HG02852 (cell line): ENCODE results near the gene PHACTR3.
"Not testable (repeated sequence)": the region's sequence is repeated elsewhere in the genome, so short reads cannot be mapped to it uniquely, and the experiment has no call there.

Experiments
- ATAC-seq: cut with Tn5 transposase; IDR thresholded peaks from one replicate; pipeline ENCODE4 v1.9.1; 2021; ENCODE audit warnings: mild to moderate bottlenecking, moderate library complexity; ENCODE audit not compliant: unreplicated experiment

PHACTR3 gene

DNA sequence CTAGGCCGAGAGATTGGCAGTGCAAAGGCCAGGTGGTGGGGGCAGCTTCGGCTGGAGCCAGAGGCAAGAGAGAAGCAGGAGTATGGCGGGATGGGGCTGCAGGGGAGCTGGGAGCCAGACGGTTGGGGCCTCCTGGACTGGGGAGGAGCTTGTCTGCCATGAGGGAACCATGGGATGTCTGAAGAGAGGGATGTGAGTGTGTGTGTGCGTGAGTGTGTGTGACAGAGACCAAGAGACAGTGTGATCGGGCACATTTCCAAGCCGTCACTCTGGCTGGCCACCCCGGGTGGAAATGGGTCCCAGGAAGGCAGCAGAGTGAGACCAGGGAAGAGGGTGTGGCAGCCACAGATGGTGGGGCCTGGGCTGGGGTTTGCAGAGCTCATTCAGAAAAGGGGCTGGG is 13.8 kb downstream of the PHACTR3 start:
- no peak for ATAC-seq

DNA sequence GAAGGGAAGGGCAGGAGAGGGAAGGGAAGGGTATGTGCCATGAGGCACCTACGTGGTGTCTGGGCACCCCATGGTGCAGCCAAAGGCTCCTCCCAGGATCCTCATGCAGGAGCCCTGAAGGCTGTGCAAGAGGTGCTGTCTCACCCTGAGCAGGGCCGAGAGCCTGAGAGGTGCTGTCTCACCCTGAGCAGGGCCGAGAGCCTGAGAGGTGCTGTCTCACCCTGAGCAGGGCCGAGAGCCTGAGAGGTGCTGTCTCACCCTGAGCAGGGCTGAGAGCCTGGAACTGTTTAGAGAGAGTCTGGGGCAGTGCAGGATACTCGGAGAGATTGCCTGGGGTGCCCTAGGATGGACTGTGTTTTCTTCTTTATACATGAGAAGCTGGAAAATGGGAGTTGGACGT is 14.2 kb downstream of the PHACTR3 start:
- ATAC-seq = not testable (repeated sequence)

DNA sequence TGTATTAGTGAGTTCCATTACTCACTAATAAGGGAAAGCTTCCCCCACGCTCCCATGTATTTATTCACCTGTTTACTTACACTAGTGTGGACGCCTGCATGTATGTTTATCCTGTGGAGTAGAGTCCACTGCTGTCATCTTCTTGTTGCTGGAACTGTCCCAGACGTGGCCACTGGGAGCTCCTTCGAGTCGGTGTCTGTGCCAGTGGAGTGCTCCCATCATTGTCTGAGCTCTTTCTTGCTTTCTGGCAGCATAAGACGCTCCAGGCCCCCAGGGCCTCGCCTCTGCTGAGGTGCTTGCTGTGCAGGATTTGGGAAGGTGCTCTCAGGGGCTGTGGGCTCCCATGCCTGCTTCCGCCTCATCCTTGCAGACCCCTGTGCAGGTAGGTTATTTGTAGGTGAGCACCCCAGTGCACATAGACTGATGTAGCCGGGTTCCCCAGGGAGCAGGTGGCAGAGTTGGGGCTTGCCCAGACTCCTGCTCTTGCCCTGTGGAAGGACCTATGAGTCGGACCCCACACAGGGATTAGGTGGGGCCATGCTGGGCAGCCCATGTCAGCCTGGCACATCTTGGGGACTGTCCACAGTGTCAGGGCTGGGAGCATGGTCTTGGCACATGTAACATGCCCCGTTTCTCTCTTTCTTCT is 16.6 kb downstream of the PHACTR3 start:
- ATAC-seq = no peak

DNA sequence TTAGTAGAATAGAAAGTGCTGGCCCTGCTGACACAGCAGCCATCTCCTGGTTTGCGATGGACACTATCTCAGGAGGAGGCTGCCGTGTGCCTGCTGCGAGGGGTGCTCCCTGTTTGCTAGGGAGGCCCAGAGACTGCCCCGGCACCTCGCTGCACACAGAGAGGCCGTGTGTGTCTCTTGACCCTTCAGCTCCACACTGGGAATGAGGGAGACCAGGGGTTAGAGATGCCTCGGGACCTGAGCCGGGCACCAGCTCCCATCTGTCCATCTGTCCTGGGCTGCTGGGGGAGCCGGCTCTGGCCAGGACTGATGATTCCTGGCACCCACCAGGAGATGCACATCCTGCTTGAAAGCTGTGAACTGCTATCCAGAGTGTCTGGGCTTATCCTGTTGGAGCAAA is 18.2 kb downstream of the PHACTR3 start:
- no peak for ATAC-seq

DNA sequence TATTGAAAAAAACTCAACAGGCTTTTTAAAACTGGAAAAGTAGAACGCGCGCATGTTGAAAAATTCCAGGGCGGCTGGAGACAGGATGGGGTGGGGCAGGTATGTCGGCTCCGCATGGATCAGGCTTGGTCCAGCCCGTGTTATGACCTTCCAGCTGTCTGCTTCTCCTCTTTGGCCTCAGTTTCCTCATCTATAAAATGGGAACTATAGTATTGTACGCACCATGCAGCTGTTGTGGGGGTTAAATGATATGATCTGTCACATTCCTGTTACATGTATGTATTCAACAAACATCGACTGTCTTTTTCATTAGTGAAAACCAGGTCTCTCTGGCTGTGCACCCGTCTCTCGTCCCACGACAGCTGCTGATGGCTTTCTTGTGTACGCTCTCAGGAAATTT is 18.8 kb downstream of the PHACTR3 start:
- ATAC-seq = no peak

DNA sequence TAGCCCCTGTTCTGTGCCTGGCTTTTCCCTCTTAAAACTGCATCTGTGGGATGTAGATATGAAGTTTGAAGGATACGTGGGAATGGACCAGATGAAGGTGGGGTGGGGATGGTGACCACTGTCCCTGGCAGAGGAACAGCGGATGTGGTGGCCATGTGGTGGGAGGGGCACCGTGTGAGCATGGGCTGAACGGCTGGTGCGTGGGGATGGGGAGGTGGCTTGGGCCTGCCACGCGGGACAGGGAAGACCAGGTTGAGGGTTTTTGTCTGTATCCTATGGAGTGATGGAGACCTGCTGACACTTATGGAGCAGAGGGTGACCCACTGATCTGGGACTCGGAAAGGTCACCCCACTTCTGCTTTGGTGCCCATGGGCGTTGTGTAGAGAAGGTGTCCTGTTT is 19.2 kb downstream of the PHACTR3 start:
- no peak for ATAC-seq

DNA sequence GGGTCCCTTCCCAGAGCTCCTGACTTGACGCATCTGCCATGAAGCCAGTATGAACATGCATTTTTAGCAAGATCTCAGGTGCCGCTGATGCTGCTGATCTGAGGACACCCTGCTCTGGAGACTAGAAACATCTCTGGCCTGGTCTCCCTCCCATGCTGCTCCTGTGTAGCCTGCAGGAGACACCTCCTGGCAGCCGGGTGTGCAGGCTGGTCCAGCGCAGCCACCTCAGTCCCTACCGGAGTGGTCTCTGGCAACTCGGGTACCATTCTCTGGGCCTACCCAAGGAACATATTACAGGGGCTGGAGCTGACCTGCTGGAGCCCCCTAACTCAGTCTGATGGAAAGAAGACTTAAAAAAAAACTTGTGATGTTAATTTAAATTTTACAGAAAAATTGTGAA is 20.1 kb downstream of the PHACTR3 start:
- ATAC-seq = no peak

DNA sequence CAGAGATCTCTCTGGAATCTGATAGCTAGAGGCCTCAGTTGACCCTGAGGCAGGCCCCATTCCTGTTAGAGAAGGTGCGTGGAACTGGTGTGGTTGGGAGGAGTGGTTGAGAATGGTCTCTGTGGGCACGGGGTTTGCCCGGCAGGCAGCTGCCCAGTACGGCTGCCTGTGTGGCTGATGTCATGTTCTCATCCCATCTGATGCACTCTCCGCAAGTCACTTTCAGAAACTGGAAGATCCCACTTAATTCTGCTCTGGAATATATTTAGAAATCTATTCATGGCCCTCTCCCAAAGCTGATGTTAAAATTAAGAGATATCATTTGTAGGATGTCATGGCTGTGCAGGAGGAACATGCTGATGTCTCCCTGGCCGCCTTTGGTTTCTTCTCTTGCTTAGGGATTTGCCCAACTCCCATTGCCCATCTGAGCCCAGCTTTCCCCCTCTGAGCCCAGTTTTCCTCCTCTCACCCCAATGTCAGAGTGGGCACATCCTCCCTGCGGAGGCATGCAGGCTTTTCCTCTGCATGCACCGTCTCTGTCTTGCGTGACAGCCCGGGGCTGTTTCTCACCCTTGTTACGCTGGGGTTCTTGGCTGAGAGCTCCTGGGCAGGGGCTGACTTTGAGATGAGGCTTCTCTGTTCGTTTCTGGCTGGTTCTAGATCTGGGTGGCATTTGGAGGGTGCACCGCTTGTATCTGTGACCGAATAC is 21.0 kb downstream of the PHACTR3 start:
- ATAC-seq = no peak

DNA sequence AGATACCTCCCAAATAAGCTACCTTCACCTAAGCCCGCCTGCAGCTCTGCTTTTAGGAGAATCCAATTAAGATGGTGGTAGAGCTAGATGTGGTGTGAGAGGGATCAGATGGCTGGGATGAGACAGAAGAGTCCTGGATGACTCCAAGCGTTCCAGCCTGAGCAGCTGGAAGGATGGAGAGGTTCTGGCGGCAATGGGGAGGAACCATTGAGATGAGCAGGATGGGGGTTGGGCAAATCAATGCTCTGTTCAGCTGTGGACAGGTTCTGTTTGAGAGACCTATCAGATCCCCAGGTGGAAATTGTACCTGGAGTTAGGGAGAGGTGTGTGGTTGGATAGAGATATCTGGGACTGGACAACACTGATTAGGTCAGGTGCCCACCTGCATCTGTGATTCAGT is 23.0 kb downstream of the PHACTR3 start:
- ATAC-seq = no peak

DNA sequence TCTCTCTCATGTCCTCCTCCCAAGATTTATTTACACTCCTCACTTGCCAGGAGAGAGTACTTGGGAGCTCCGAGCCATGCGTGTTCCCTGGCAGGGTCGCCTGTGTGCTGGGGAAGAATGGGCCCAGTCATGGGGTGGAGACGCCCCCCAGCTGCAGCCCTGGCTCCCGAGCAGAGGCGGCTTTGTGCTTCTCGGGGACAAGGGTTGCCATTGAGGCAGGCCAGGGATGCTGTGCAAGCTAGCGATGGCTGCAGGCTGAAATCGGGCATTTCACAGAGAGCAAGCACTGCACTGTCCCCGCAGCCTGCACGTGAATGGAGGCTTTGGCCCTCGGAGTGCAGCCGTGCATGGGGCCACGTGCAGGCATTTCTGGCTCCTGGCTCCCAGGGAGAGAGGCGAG is 23.8 kb downstream of the PHACTR3 start:
- ATAC-seq = no peak

DNA sequence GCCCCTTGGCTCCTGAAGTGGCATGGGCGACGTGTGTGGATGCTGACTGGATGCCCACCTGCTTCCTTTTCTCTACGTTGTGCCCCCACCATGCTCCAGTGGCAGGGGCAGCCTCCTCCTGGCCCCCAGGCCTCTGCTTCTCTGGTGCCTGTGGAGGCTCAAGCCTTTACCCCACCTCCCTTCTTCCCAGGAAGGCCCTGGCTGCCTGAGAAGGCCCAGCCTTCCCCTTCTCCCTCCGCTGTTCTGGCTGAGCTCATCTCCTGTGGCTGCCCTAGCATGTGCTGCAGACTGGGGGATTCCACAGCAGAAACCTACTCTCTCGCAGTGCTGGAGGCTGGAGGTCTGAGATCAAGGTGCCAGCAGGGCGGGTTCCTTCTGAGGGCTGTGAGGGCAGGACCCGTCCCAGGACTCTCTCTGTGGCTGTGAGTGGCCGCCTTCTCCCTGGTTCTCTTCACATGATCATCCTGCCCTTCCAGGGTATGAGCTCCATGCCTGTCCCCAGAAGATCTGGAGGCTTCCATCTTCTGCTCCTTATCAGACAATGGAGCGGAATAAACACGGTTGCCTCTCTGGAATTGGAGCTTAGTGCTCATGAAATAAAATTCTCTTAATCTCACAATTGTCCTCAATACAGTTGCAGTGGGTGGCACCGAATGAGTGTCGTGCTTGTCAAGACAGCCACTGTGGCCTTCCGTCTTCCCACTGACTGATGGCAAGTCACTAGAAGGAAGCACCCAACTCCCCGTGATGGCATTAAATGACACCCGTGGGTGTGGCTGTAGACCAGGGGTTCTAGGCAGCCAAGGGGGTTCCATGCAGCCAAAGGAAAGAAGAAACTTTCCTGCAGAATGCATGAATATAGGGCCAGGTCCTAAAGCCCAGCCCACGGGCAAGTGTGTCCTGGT is 25.1 kb downstream of the PHACTR3 start:
- ATAC-seq = no peak

DNA sequence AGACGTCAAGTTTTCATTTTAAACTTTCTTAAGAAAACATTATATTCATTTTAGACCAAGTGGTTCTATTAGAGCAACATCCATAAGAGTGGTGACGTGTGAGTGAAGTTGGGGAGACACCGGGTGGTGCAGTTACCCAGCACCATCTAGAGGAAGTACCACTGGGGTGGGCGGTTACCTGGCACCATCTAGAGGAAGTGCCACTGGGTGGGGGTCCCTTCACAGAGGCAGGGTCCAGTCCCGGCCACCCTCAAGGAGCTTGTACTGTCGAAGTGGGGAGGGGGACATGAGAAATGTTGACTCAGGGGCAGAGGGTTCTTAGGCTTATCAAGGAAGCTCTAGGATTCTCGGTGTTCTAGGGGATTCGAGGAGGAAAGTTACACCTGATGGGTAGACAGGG is 26.2 kb downstream of the PHACTR3 start:
- no peak for ATAC-seq

DNA sequence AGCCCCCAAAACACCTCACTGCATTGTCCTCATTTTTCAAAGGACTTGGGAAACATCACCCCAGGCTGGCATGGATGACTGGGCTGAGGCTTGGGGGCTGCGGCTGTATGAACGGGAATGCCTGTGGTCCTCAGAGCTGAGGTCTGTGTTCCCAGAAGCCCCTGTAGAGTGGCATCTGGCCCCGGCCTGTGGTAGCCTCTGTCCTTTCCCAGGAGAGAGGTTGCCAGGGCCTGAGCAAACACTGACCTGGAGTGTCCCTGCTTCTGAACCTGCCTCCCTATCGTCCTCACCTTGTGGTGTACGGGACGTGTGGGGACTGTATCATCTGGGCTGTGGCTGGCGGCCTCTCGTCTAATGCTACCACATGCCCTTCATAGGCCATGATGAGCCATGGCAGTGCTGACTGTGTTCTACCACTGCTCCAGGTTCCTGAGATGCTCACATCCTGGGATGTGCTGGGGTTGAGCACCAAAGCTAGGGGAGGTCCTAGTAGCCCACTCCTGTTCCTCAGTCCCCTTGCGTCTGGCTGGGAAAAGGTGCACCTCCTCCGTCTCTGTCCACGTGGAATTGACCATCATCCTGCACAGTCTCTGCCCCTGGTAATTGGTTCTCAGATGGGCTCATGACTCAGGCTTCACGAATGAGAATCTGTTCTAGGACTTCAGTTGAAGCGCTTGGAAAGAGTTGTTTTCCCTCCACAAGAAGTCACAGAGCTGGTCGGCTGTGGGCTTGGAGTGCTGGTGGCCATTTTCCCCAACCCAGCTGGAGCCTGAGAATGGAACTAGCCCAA is 27.6 kb downstream of the PHACTR3 start:
- no peak for ATAC-seq

DNA sequence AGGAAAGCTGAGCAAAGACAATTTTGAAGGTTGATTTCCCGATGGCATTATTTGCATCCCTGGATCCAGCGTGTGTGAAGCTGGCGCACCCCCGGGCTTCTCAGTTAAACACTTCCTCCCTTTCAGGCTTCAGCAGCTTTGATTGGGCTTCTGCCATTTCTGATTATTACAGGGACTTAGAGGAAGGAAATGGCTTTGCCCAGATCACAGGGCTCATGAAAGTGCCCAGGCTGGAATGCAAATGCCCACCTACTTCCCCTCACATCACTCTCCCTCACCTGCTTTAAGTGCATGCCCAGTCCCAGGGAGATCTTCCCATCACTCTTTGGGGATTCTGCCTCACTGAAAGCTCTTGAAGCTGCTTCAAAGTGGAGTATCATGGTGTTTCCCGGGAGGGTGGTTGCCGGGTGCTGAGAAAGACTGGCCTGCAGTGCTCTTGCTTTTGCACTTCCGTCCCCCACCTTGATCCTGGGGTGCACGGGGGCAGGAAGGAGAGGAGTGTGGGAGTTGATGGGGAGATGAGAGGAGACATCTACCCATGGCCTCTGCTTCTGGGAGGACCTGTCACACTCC is 28.3 kb downstream of the PHACTR3 start:
- no peak for ATAC-seq

DNA sequence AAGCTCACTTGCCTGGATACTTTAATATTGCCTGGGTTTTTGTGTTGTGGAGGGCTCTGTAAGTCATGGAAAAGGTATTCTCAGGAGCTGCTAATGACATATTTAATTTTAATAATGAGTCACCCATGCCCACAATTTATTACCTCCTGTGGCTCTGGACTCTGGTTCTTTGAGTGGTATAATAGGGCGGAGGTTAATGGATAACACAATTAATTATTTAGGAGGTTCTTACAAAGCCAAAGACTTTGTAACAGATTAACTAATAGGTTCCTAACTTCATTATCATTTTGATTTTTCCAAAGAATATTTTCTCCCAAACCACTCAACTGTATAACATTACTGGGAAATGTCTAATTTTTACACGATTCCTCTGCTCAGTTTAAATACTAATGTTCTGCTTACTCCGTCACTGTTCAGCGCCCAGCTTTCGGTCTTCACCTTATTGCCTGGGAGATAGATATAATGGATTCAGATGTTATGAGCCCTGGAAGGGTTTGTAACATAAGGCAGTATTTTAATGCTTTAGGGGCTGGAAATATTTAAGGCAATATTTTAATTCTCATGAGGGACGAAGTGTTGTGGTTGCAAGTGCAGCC is 29.4 kb downstream of the PHACTR3 start:
- no peak for ATAC-seq

DNA sequence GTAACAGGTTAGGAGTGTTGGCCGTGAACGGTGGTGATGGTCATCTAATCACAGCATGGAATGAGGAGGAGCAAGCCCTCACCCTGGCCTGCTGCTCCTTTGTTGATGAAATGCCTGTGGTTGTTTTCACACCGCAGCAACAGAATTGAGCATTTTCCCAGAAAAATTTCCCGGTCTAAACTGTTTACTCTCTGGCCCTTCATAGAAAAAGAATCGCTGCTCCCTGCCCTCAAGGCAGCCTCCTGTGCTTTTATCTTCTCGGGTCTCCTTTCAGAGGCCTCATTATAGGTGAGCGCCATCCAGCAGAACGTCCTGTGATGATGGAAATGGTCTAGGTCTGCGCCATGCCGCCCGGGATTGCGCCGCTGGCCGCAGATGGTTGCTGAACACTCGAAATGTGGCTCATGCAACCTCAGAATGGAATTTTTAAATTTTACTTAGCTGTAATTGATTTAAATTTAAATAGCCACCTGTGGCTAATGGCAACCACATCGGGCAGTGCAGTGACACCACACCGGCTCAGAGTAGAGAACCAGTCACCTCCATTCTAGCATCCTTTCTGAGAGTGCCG is 30.2 kb downstream of the PHACTR3 start:
- ATAC-seq = no peak

DNA sequence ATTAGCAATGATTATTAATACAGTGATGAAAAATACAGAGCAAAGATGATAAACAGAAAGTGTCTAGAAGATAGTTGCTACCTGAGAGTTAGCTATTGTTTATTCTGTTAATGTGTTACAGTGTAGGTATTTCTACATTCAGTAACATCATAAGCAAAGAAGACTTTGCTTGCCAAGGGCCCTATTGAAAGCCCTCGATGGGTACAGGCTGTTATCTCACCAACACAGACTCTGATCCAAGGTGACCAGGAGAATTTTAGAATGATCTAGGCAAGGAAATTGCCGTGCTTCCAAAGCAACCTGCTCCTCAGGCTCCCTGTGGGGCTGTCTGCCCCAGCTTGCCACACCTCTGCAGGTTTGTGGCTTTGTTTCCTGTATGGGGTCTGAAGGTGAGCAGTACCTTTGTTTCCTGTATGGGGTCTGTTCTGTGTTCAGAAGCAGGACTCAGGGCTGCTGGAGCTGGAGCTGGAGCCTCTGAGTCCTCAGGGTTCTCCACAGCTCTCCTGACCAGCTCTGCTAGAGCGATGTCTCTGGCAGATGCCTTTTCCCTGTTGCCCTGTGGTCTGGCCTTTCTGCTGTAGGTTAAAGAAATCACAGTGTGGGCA is 32.5 kb downstream of the PHACTR3 start:
- ATAC-seq = no peak

DNA sequence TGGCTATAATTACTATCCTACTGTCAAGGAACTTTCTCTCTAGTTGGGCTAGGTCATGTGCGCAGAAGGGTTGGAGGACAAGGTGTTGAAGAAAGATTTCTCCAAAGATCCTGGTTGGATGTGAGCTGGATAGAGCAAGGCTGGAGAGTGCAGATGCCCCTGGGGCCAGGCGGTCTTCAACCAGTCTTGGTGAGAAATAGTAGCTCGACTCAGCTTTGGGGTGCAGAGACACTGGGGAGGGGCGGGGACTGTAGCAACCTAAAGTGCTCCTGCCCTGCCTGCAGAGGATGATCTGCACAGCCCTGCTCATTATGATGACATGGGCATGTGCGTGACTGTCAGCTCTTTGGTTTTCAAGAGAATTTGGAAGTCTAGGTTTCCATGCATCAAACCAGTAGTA is 35.9 kb downstream of the PHACTR3 start:
- no peak for ATAC-seq

DNA sequence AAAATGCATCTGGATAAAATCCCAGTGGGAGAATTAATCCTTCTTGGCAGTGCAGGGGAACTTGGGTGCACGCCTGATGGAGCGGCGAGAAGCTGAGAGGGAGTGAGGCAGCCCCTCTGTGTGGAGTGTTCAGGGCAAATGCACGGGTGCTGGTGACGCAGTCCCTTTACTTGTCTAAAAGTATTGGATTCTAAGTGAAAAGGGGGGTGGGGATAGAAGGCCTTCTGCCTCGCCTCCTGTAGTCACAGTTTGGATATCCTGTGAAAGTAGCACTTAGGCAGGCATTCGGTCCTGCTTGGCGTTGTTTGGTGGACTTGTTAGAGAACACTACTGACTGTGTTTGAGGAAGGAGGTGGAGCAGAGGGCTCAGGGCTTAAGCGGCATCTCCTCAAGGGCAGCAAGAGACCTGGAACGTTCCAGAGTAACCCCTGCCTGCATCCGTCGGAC is 39.3 kb downstream of the PHACTR3 start:
- no peak for ATAC-seq
